GM19395 (cell line): ENCODE measurements around the gene RNF26.

Source experiments
- ATAC-seq: cut with Tn5 transposase; IDR thresholded peaks from one replicate; pipeline ENCODE4 v1.9.1; 2021; ENCODE audit warnings: mild to moderate bottlenecking, moderate library complexity; ENCODE audit not compliant: unreplicated experiment

Gene RNF26

GRCh38 chr11:119369132-119369925 lies 35.0 kb downstream of the RNF26 start:
- no peak for ATAC-seq

- ATAC-seq = no peak
Observed at GRCh38 chr11:119370486-119371046, 36.2 kb downstream of the RNF26 start.

GRCh38 chr11:119371067-119371601 lies 36.8 kb downstream of the RNF26 start:
- no peak for ATAC-seq

GRCh38 chr11:119371778-119372182 lies 37.5 kb downstream of the RNF26 start:
- no peak for ATAC-seq

GRCh38 chr11:119372260-119373058 lies 38.1 kb downstream of the RNF26 start:
- ATAC-seq = no peak

- ATAC-seq = no peak
Observed at GRCh38 chr11:119373059-119373920, 39.0 kb downstream of the RNF26 start.

- ATAC-seq = no peak
Observed at GRCh38 chr11:119373921-119374631, 39.7 kb downstream of the RNF26 start.

GRCh38 chr11:119374632-119375336 lies 40.5 kb downstream of the RNF26 start:
- no peak for ATAC-seq

- no peak for ATAC-seq
Observed at GRCh38 chr11:119375337-119376196, 41.2 kb downstream of the RNF26 start.

GRCh38 chr11:119376197-119376847 lies 42.0 kb downstream of the RNF26 start:
- ATAC-seq = no peak

GRCh38 chr11:119377112-119377901 lies 43.0 kb downstream of the RNF26 start:
- no peak for ATAC-seq

- ATAC-seq = no peak
Observed at GRCh38 chr11:119377961-119378667, 43.8 kb downstream of the RNF26 start.

GRCh38 chr11:119378851-119379465 lies 44.6 kb downstream of the RNF26 start:
- no peak for ATAC-seq

- no peak for ATAC-seq
Observed at GRCh38 chr11:119380160-119380826, 46.0 kb downstream of the RNF26 start.

- ATAC-seq = no peak
Observed at GRCh38 chr11:119380827-119381180, 46.5 kb downstream of the RNF26 start.
